IPS-20b (cell line): Measurements from ENCODE around the gene INPP5J.
"Not testable (repeated sequence)": the region's sequence is repeated elsewhere in the genome, so short reads cannot be mapped to it uniquely, and the experiment has no call there.

ENCODE experiments used
- H3K27ac ChIP-seq: one replicate; pipeline ENCODE4 v1.5.1; 2013; ENCODE audit warnings: low read length
- H3K27me3 ChIP-seq: 2 replicates; pipeline ENCODE4 v1.6.1; 2013; ENCODE audit warnings: mild to moderate bottlenecking, low read length, inconsistent platforms; ENCODE audit not compliant: insufficient read depth
- H3K36me3 ChIP-seq: 2 replicates; pipeline ENCODE4 v1.6.1; 2013; ENCODE audit warnings: low read depth, mild to moderate bottlenecking, inconsistent platforms, low read length, moderate library complexity; ENCODE audit not compliant: insufficient read depth
- H3K4me1 ChIP-seq: 2 replicates; pipeline ENCODE4 v1.6.1; 2013; ENCODE audit warnings: mild to moderate bottlenecking, control low read depth, inconsistent platforms, low read length, moderate library complexity; ENCODE audit not compliant: insufficient read depth
- H3K4me3 ChIP-seq: 2 replicates; pipeline ENCODE4 v1.5.1; 2013; ENCODE audit warnings: mild to moderate bottlenecking, low read length, inconsistent platforms
- H3K9ac ChIP-seq: 2 replicates; pipeline ENCODE4 v1.6.1; 2013; ENCODE audit warnings: low read depth, mild to moderate bottlenecking, inconsistent platforms, low read length, moderate library complexity
- H3K9me3 ChIP-seq: 2 replicates; pipeline ENCODE4 v1.6.1; 2013; ENCODE audit warnings: mild to moderate bottlenecking, low read depth, low read length, inconsistent platforms; ENCODE audit not compliant: insufficient read depth

The INPP5J gene

DNA sequence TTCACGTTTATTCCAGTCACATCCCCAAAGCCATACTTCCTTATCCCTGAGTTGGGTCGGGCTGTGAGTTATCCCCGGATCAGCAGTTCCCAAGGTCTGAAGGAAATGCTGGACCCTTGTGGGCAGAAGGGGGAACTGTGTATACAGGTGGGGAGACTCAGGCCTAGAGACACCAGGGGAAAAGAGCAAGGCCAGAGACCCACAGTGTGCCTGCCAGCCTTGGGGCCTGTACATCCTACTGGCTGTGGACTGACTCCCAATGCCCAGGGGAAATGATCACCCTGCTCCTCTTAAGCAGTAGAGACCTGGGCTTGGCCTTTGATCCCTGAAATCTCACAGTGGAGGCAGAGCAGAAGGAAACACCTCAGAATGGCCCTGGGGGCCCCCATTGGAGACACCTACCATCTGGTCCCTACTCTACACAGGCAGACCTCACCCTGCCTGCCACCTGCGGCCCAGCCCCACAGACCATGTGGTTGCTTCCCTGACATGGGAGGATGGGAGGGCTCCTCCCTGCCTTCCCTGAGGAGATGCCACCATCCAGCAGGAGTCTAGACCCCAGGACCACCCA, 16.7 kb upstream of the INPP5J start:
- Histone ChIP-seq H3K27me3 (peaks cover 30% of the 10 kb centered on the region), H3K4me3 (no peak overlapping the region), H3K9ac (no peak overlapping the region), H3K27ac (no peak overlapping the region), H3K4me1 (no peaks in the 10 kb centered on the region), H3K9me3 (no peaks in the 10 kb centered on the region), H3K36me3 (no peaks in the 10 kb centered on the region)

DNA sequence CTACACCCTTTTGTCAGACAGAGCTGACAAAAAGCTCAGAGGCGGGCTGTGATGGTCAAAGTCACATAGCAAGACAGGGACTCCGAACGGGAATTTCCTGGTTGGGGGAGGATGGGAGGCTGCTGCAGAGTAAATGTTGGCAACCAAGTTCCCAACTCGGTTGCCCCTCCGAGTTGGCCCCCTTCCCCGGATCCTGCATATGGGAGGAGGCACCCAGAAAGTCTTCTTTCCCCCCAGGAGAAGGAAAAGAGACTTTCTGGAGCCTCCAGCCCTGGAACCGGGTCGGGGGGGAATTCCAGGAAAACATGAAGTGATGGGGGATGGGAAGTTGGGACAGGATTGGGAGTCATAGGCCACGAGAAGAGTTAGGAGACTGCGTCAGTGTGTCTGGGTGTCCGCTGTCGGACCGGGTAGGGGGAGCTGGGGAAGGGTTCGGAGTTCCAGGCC, 16.0 kb upstream of the INPP5J start:
- peak overlapping the region; percentile 71 for H3K4me3 ChIP-seq
- peaks cover 30% of the 10 kb centered on the region for H3K27me3 ChIP-seq
- peak overlapping the region; percentile 72 for H3K9ac ChIP-seq
- no peaks in the 10 kb centered on the region for H3K4me1 ChIP-seq
- H3K27ac ChIP-seq: no peak overlapping the region
- H3K36me3 ChIP-seq: no peaks in the 10 kb centered on the region
- H3K9me3 ChIP-seq: no peaks in the 10 kb centered on the region

DNA sequence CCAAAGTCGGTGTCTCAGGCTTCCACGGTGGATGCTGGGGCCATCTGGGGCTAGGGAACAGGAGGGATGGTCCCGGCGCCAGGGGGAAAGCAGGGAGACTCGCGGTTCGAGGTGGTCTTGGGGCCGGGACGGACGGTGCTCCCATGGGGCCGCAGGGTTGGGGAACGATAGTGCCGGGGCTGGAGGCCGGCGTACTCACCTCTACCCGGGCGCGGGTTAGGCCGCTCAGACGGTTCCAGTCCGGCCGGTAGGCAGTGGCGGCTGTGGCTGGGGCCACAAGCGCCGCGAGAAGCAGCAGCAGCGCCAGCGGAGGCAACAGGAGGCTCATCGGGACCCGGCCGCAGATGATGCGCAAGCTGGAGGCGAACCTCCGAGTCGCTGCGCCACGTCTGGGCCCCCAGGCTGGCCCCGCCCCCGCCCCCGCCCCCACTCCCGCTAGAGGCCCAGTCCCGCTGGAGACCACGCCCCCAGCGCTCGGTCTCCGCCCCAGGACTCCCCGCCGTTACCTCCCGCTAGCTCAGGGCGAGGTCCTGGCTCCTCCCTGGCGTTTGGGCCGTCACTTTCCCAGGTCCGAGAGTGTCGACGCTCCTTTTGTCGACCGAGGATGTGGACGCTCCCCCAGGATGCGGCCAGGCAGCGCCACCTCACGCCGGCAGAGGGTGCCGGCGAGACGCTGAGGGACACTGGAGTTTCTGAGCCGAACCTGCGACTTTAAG, 15.4 kb upstream of the INPP5J start, which contains the start of gene SELENOM:
Gene SELENOM, minus strand, starts transcription at position 391 of the 716 bp plus-strand sequence. Its CDS starts 63 bp downstream, at position 328.
- peak within 1 kb of the TSS; percentile 72 for H3K9ac ChIP-seq
- peaks cover 30% of the 10 kb centered on the region for H3K27me3 ChIP-seq
- H3K4me3 ChIP-seq: peak within 1 kb of the TSS; percentile 71
- H3K27ac ChIP-seq: no peak within 1 kb of the TSS
- no peaks in the 10 kb centered on the region for H3K36me3 ChIP-seq
- H3K9me3 ChIP-seq: no peaks in the 10 kb centered on the region
- H3K4me1 ChIP-seq: no peaks in the 10 kb centered on the region

DNA sequence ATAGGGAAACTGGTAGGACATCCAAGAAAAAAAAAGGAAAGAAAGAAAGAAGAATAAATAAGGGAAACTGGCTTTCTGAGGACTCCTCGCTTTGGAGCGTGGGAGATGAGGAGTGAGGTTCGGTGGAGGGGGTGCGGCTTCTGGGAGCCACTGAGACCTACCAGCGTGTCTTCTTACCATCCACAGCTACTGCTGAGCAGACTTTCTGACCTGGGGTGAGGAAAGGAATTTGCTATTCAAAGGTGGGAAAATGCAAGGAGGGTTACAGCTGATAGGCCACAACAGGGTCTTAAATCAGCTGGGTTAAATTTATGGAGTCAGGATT, 14.9 kb upstream of the INPP5J start:
- H3K4me3 ChIP-seq: peak overlapping the region; percentile 63
- no peak overlapping the region for H3K27ac ChIP-seq
- H3K27me3 ChIP-seq: peaks cover 30% of the 10 kb centered on the region
- H3K9me3 ChIP-seq: no peaks in the 10 kb centered on the region
- H3K4me1 ChIP-seq: no peaks in the 10 kb centered on the region
- H3K9ac ChIP-seq: peak overlapping the region; percentile 36; the same call in 1 of the 2 replicates
- no peaks in the 10 kb centered on the region for H3K36me3 ChIP-seq

DNA sequence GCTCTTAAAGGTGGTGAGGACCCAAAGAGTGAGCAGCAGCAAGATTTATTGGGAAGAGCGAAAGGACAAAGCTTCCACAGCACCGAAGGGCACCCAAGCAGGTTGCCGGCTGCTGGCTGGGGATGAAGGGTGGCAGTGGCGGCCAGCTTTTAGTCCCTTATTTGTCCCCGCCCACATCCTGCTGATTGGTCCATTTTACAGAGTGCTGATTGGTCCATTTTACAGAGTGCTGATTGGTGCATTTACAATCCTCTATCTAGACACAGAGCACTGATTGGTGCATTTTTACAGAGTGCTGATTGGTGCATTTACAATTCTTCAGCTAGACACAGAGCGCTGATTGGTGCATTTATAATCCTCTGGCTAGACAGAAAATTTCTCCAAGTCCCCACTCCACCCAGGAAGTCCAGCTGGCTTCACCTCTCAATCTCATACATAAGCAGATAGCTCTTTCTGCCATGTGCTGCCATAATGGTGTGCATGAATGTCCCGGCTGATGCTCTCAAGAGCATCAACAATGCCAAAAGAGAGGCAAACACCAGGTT, 10.1 kb upstream of the INPP5J start:
- not testable (repeated sequence) for H3K4me1 ChIP-seq, H3K9me3 ChIP-seq, H3K4me3 ChIP-seq, H3K27ac ChIP-seq, H3K36me3 ChIP-seq, H3K27me3 ChIP-seq, H3K9ac ChIP-seq

DNA sequence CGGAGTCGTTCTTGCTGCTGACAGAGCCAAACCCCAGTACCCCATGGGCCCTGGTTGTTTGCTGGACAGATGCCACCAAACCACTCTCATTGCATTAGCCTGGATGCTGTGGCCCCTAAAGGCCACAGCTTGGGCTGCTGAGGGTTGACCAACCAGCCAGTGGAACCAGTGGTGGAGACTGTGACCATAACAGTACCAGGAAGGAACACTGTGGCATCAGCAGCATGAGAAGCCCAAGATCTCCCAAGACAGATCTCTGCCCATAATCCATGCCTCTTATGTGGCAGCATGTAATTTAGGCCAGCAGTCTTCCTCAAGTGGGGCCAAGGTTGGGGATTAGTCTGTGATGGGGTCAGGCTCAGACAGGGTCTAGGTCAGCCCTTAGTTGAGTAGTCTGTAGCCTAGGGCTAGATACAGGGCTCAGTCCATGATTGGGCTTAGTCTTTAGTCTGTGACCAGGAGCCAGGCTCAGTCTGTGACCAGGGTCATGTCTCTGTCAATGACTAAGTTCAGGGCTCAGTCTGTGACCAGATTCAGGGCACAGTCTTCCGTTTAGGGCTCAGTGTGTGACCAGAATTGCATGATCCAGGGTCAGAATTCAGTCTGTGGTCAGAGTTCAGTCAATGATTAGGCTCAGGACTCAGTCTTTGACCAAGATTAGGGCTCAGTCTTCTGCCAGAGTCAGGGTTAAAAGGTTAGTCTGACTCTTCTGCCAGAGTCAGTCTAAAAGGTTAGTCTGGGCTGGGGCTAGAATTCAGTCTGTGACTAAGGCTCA, 4.5 kb upstream of the INPP5J start:
- Histone ChIP-seq H3K9me3 (no peaks in the 10 kb centered on the region), H3K27ac (no peak overlapping the region), H3K4me1 (0 out of 2 replicates have a peak, but pooled peaks cover 2% of the 10 kb centered on the region), H3K4me3 (no peak overlapping the region), H3K36me3 (no peaks in the 10 kb centered on the region), H3K27me3 (no peaks in the 10 kb centered on the region), H3K9ac (no peak overlapping the region)

DNA sequence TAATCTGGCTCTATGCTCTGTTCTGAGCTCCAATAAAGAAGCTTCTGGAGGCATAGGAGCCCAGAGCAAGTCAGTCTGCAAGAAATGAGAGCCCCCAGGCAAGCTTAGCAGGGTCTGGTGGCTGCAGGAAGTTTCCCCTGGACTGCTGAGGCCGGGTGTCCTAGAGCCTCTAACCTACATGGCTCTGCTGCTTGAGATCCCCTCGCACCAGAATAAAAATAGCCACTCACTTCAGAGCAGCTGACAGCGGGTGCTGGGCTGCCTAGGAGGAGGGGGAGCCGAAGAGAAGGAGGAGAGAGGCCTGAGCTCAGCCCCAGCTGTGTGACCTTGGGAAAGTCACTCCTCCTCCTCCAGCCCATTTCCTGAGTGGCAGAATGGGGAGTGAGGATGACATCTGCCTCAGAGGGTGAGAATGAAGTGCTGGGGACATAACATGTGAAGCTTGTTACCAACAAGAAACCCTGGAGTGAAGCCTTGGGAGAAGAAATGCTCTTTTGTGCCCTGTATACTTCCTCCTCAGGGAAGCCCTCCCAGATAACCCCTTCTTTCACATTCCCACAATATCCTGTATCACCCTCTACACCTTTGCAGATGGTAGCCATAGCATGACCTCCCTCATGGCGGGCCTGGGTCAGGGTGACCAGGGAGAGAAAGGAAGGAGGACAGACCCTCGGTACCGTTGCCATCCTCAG, 3.6 kb upstream of the INPP5J start:
- H3K4me3 ChIP-seq: no peak overlapping the region
- 0 out of 2 replicates have a peak, but pooled peaks cover 4% of the 10 kb centered on the region for H3K4me1 ChIP-seq
- no peak overlapping the region for H3K27ac ChIP-seq
- no peaks in the 10 kb centered on the region for H3K9me3 ChIP-seq
- no peaks in the 10 kb centered on the region for H3K36me3 ChIP-seq
- no peaks in the 10 kb centered on the region for H3K27me3 ChIP-seq
- no peak overlapping the region for H3K9ac ChIP-seq

DNA sequence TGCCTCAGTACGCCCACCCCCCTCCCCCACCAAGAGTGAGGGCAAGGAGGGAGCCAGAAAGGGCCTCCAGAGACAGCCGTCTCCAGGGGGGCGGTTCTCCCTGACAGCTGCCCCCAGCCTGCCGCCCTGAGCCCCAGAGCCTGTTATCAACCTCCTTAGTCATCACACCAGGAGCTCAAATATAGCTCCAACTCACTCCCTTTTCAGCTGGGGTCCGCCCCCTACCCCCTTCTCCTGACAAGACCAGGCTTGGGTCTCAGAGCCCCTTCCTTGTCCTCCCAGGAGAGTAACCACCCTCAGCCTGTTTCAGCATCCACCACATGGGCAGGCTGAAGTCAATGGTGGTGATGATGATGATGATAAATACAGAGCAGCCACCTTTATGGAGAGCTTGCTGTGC, 2.5 kb upstream of the INPP5J start:
- no peaks in the 10 kb centered on the region for H3K9me3 ChIP-seq
- H3K36me3 ChIP-seq: no peaks in the 10 kb centered on the region
- H3K9ac ChIP-seq: no peak overlapping the region
- no peak overlapping the region for H3K4me3 ChIP-seq
- 0 out of 2 replicates have a peak, but pooled peaks cover 4% of the 10 kb centered on the region for H3K4me1 ChIP-seq
- H3K27me3 ChIP-seq: no peaks in the 10 kb centered on the region
- H3K27ac ChIP-seq: no peak overlapping the region

DNA sequence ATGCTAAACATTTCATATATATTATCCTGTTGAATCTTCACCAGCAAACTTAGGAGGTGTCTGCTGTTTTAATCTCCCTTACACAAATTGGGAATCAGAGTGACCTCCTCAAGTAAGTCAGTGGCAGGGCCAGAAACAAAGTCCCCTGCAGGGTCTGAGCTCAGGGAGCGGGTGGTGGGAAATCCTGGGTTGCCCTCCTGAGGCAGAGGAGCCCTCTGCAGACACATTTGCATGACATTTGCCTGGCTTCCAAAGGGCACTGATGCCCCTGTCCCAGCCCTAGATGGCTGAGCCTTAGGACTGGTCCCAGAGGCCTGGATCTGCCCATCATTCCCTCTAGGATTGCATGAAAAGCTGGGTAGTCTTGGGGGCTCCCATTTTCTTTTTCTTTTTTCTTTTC, 2.1 kb upstream of the INPP5J start:
- no peaks in the 10 kb centered on the region for H3K27me3 ChIP-seq
- H3K4me3 ChIP-seq: no peak overlapping the region
- no peak overlapping the region; the same call in 1 of the 2 replicates for H3K9ac ChIP-seq

DNA sequence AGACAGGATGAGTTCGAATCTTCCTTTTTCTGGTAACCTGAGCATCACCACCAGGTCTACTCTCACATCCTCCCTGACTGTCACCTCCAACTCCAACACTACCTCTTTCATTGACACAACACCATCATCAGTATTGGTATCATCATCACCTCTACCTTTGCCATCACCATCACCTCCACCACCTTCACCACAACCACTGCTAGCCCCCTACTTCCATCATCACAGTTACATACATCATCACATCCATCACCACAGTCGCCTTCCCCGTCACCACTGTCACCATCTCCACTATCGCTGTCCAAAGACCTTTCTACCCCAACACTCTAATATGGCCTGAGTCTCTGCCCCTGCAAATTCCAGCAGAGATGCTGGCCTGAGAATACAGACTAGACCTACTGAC, 1.4 kb upstream of the INPP5J start:
- H3K9ac ChIP-seq: no peak overlapping the region
- H3K4me3 ChIP-seq: no peak overlapping the region
- H3K36me3 ChIP-seq: no peaks in the 10 kb centered on the region
- no peaks in the 10 kb centered on the region for H3K27me3 ChIP-seq
- no peaks in the 10 kb centered on the region for H3K9me3 ChIP-seq
- H3K27ac ChIP-seq: no peak overlapping the region
- 0 out of 2 replicates have a peak, but pooled peaks cover 4% of the 10 kb centered on the region for H3K4me1 ChIP-seq

More for the DNA sequence above, 2.1 kb upstream of the INPP5J start:
- no peaks in the 10 kb centered on the region for H3K9me3 ChIP-seq
- 0 out of 2 replicates have a peak, but pooled peaks cover 4% of the 10 kb centered on the region for H3K4me1 ChIP-seq
- H3K36me3 ChIP-seq: no peaks in the 10 kb centered on the region
- H3K27ac ChIP-seq: no peak overlapping the region

DNA sequence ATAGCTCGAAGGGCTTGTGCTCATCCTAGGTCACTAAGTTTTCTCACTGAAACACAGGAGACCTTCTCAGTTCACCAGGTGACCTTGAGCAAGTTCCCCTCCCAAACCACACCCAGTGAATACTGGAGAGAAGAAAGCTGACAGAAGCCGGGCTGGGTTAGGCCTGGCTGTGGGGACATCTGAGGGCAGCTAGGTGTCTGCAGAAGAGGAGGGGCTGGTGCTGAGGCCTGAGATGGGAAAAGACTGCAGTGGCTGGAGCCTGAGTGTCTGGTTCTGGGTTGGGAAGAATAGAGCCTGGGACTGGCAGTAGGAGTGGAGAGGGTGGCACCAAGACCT, 602 bp upstream of the INPP5J start:
- no peaks in the 10 kb centered on the region for H3K36me3 ChIP-seq
- H3K9ac ChIP-seq: no peak overlapping the region
- H3K27ac ChIP-seq: no peak overlapping the region
- no peaks in the 10 kb centered on the region for H3K9me3 ChIP-seq
- H3K4me3 ChIP-seq: no peak overlapping the region
- 0 out of 2 replicates have a peak, but pooled peaks cover 4% of the 10 kb centered on the region for H3K4me1 ChIP-seq
- no peaks in the 10 kb centered on the region for H3K27me3 ChIP-seq
